SK-N-MC (cell line): ENCODE measurements around the gene SMYD3.
"Not testable (repeated sequence)": the region's sequence is repeated elsewhere in the genome, so short reads cannot be mapped to it uniquely, and the experiment has no call there.

Experiments used
- DNase-seq: peaks from one replicate; pipeline ENCODE4 v3.0.0-alpha.2; 2011; ENCODE audit warnings: low read depth, low spot score
- H3K27ac ChIP-seq: fragments of 200-600 bp; sonication (generic); 2 replicates; pipeline ENCODE4 v1.5.1; 2016; ENCODE audit warnings: mixed run types
- H3K36me3 ChIP-seq: fragments of 200-600 bp; sonication (generic); 2 replicates; pipeline ENCODE4 v1.6.1; 2017; ENCODE audit warnings: antibody characterized with exemption, low read length, mixed read lengths; ENCODE audit not compliant: insufficient read depth
- H3K4me3 ChIP-seq: fragments of 200-600 bp; sonication (generic); 2 replicates; pipeline ENCODE4 v1.5.1; 2016
- H3K9ac ChIP-seq: fragments of 200-600 bp; sonication (generic); 2 replicates; pipeline ENCODE4 v1.8.0; 2017; ENCODE audit warnings: mixed run types, mixed read lengths; ENCODE audit not compliant: insufficient read length
- H3K9me3 ChIP-seq: fragments of 200-600 bp; sonication (generic); 2 replicates; pipeline ENCODE4 v1.6.1; 2017; ENCODE audit warnings: low read depth, mild to moderate bottlenecking, antibody characterized with exemption, low read length, moderate library complexity, mixed read lengths
- EZH2 ChIP-seq: fragments of 200-600 bp; sonication (generic); IDR thresholded peaks from one replicate; pipeline ENCODE4 v1.6.1; 2017; ENCODE audit warnings: antibody characterized with exemption
- FOXP2 ChIP-seq: optimal IDR thresholded peaks from 2 replicates; pipeline ENCODE3; 2011; ENCODE audit warnings: mild to moderate bottlenecking, moderate library complexity; ENCODE audit not compliant: insufficient read depth; ENCODE audit errors: extremely low read length, control extremely low read depth
- POLR2AphosphoS5 ChIP-seq: IDR thresholded peaks from 2 replicates; pipeline ENCODE4 v1.6.1; 2012; ENCODE audit warnings: mild to moderate bottlenecking, low read depth, low read length, borderline replicate concordance

The SMYD3 gene

DNA sequence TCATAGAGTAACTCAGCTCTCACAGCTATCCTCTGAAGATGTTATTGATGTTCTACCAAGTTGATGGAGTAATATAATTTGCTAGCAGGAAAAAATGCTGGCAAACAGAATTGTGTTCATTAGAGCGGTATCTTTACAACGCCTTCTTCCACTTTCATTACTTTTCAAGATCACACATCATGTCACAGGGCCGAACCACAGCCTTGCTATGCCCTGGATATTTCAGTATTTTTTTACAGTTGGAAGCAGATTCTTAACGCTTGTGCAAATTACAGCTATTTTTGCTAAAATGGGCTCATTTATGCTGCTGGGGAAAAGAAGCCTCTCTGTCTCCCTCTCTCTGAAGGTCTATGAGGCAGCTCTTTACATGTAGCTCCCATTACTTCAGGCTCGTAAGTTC, 720.1 kb downstream of the SMYD3 start:
- H3K4me3 ChIP-seq, result no peak overlapping the region
- no peaks in the 10 kb centered on the region for H3K9me3 ChIP-seq
- no peak overlapping the region for H3K9ac ChIP-seq
- no peak for TF ChIP-seq POLR2AphosphoS5
- TF ChIP-seq FOXP2, result no peak
- no peak for TF ChIP-seq EZH2
- DNase-seq, result no peak
- H3K27ac ChIP-seq, result no peak overlapping the region
- no peaks in the 10 kb centered on the region for H3K36me3 ChIP-seq

DNA sequence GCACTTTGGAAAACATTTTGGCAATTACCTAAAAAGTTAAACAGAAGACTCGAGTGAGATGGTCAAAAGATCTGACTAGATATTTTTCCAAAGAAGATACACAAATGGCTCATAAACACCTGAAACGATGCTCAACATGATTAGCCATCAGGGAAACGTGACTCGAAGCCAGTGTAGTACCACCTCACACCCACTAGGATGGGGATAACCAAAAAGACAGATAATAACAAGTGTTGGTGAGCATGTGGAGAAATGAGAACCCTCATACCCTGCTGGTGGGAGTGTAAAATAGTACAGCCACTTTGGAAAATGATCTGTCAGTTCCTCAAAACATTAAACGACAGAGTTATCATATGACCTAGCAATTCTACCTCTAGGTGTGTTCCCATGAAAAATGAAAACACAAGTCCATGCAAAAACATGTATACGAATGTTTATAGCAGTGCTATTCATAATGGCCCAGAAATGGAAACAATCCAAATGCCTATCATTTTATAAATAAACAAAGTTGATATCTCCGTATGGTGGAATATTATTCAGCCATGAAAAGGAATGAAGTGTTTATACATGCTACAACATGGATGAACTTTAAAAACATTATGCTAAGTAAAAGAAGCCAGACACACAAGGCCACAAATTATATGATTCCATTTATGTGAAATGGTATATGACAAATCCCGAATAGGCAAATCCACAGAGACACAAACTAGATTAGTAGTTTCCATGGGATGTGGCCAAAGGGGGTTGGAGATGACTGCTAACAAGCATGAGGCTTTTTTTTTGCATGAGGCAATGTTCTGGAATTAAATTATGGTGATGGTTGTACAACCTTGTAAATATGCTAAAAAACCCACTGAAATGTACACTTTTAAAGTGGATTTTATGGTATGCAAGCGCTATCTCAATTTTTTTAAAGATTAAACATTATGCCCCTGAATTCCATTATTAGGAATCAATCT, 727.0 kb downstream of the SMYD3 start:
- TF ChIP-seq POLR2AphosphoS5 (no peak), FOXP2 (no peak), EZH2 (no peak)
- no peaks in the 10 kb centered on the region for H3K9me3 ChIP-seq
- H3K36me3 ChIP-seq, result no peaks in the 10 kb centered on the region
- no peak for DNase-seq
- no peak overlapping the region for H3K27ac ChIP-seq
- no peak overlapping the region for H3K4me3 ChIP-seq
- H3K9ac ChIP-seq, result no peak overlapping the region

DNA sequence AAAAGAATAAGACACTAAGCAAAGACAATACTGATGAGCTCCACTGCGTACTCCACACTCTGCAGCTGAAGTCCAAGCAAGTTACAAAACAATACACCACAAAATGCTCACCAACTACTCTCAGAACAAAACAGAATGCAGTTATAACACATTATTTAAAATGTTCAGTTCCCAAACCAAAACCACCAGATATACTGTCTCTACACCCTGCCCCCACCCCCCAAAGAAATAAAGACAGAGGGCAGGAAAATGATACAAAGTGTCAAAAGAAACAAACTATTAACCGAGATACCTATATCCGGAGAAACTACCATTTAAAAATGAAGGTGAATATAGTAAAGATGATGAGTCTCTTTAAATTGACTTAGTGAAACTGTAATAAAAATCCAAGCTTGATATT, 729.3 kb downstream of the SMYD3 start:
- Histone ChIP-seq H3K9me3 (no peaks in the 10 kb centered on the region), H3K36me3 (no peaks in the 10 kb centered on the region), H3K27ac (no peak overlapping the region), H3K4me3 (no peak overlapping the region), H3K9ac (no peak overlapping the region)
- TF ChIP-seq FOXP2 (no peak), EZH2 (no peak), POLR2AphosphoS5 (no peak)
- DNase-seq, result no peak

DNA sequence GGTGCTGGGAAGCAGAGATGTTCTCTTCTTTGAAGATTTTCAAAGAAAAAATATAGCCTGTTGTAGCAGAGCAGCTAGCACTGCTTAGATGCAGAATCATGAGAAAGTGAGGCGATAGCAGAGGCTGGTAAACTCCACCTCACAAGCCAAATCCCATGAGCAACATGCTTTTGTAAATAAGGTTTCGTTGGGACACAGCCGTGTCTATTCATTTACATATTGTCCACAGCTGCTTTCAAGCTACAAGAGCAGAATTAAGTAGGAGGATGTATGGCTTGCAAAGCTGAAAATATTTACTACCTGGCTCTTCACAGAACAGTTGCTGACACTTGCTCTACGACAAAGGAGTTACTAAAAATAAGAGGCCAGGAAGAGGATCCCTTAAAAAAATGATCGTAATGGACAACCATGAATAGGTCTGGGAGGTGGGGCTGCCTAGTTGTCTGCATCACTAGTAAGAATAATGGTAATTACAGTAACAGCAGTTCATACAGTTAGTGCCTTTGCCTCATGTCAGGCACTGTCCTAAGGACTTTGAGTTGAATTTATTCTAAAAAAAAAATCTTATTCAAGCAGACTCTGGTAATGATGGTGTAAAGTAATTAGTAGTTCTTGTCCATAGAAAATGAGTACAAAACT, 730.3 kb downstream of the SMYD3 start:
- Histone ChIP-seq H3K4me3 (no peak overlapping the region), H3K9me3 (no peaks in the 10 kb centered on the region), H3K36me3 (no peaks in the 10 kb centered on the region), H3K27ac (no peak overlapping the region), H3K9ac (no peak overlapping the region)
- TF ChIP-seq EZH2 (no peak), POLR2AphosphoS5 (no peak), FOXP2 (no peak)
- no peak for DNase-seq

DNA sequence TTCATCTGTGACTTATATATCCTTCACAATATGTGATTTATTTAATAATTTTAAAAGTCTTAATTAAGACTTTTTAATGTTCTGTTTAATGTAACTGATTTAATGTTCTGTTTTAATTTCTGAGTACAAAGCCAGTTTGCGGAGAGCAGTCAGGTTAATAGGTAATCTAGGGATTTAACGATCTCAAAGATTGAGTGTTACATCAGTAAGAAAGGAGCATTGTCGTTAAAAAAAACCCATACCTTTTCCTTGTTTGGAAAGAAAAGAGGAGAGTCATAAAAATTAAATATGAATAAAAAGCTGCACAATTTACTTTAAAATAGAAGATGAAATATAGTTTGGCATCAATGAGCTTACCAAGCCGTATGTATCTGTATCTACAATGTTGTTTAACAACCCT, 730.9 kb downstream of the SMYD3 start:
- Histone ChIP-seq H3K36me3 (no peaks in the 10 kb centered on the region), H3K9me3 (no peaks in the 10 kb centered on the region), H3K9ac (no peak overlapping the region), H3K4me3 (no peak overlapping the region), H3K27ac (no peak overlapping the region)
- no peak for DNase-seq
- TF ChIP-seq POLR2AphosphoS5, result no peak
- no peak for TF ChIP-seq EZH2
- TF ChIP-seq FOXP2, result no peak

DNA sequence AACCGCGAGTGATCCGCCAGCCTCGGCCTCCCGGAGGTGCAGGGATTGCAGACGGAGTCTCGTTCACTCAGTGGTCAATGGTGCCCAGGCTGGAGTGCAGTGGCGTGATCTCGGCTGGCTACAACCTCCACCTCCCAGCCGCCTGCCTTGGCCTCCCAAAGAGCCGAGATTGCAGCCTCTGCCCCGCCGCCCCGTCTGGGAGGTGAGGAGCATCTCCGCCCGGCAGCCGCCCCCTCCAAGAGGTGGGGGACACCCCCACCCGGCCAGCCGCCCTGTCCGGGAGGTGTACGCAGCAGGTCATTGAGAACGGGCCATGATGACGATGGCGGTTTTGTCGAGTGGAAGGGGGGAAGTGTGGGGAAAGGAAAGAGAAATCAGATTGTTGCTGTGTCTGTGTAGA, 732.1 kb downstream of the SMYD3 start:
- H3K27ac ChIP-seq, H3K9ac ChIP-seq, H3K9me3 ChIP-seq, H3K4me3 ChIP-seq, DNase-seq, H3K36me3 ChIP-seq: not testable (repeated sequence)

DNA sequence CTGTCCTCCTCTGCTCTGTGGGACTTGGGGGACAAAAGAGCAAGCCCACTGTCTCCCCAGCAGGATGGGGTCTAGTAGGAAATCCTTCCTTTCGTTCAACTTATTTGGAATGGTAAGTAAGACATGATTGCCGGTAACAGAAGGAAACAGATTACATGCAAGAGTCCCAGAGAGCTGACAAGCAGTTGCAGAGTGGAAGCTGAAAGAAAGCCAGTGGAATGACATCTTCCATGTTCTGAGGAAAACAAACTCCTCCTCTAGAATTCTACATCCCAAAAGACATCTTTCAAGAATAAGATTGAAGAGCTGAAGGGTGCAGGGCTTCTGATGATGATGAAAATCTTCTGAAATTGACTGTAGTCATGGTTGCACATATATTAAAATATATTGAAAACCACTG, 732.9 kb downstream of the SMYD3 start:
- no peaks in the 10 kb centered on the region for H3K36me3 ChIP-seq
- H3K9ac ChIP-seq, result no peak overlapping the region
- H3K9me3 ChIP-seq, result no peaks in the 10 kb centered on the region
- no peak for TF ChIP-seq EZH2
- no peak for TF ChIP-seq FOXP2
- no peak for TF ChIP-seq POLR2AphosphoS5
- no peak for DNase-seq
- no peak overlapping the region for H3K4me3 ChIP-seq
- H3K27ac ChIP-seq, result no peak overlapping the region

DNA sequence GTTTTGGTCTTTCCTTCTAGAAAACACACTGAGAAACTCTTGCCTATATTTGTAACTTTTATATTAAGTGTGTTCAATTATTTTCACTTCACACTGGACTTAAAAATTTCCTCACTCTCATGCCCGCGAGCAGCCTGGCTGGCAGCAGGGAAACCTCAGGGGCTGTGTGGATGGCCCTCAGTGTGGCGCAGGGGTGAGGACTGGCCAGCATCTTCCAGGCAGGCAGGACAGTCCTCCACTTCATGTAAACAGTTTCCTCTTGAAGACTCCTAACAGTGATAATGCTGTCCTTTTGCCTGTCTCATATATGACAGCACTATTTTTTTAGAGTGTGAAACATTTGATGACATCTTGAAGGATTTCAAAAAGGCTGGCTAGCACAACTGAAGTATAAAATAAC, 733.7 kb downstream of the SMYD3 start:
- TF ChIP-seq POLR2AphosphoS5 (no peak), EZH2 (no peak), FOXP2 (no peak)
- no peak overlapping the region for H3K27ac ChIP-seq
- no peaks in the 10 kb centered on the region for H3K36me3 ChIP-seq
- DNase-seq, result no peak
- no peaks in the 10 kb centered on the region for H3K9me3 ChIP-seq
- H3K4me3 ChIP-seq, result no peak overlapping the region
- no peak overlapping the region for H3K9ac ChIP-seq
